AG09319 (cell line): ENCODE results near the gene DAAM1.

Source experiments
- DNase-seq: peaks from one replicate; pipeline ENCODE4 v3.0.0-alpha.2; 2010; ENCODE audit warnings: low read depth; ENCODE audit errors: extremely low read depth
- CTCF ChIP-seq: IDR thresholded peaks from 2 replicates; pipeline ENCODE4 v1.5.1; 2011; ENCODE audit warnings: low read depth, mild to moderate bottlenecking, inconsistent platforms, low read length, moderate library complexity

The DAAM1 gene

GRCh38 chr14:59363531-59364226 is 175.2 kb downstream of the DAAM1 start:
- no peak for TF ChIP-seq CTCF
- no peak for DNase-seq

GRCh38 chr14:59370158-59370742 is 181.8 kb downstream of the DAAM1 start:
- TF ChIP-seq CTCF, result no peak
- DNase-seq, result no peak

GRCh38 chr14:59371771-59372170 is 183.3 kb downstream of the DAAM1 start:
- TF ChIP-seq CTCF, result no peak
- DNase-seq, result no peak

GRCh38 chr14:59374048-59374447 is 185.6 kb downstream of the DAAM1 start:
- DNase-seq, result no peak
- no peak for TF ChIP-seq CTCF

GRCh38 chr14:59376686-59377085 is 188.2 kb downstream of the DAAM1 start:
- DNase-seq, result no peak
- no peak for TF ChIP-seq CTCF

- DNase-seq, result no peak
- TF ChIP-seq CTCF, result no peak
Observed at GRCh38 chr14:59377491-59377890, 189.0 kb downstream of the DAAM1 start.

- DNase-seq, result no peak
- TF ChIP-seq CTCF, result no peak
Observed at GRCh38 chr14:59377991-59378601, 189.6 kb downstream of the DAAM1 start.
